SU-DHL-6 (cell line): ENCODE data around the gene ANKH.

Experiments
- H2AFZ ChIP-seq: fragments of 200-600 bp; sonication (generic); 2 replicates; pipeline ENCODE4 v1.6.1; 2014; ENCODE audit warnings: low read depth, mild to moderate bottlenecking, moderate library complexity, mixed read lengths, antibody characterized with exemption, low read length; ENCODE audit not compliant: severe bottlenecking
- H3F3A ChIP-seq: fragments of 200-600 bp; shearing (Covaris generic); 2 replicates; pipeline ENCODE4 v1.6.0; 2016; ENCODE audit warnings: antibody characterized with exemption, mild to moderate bottlenecking; ENCODE audit not compliant: insufficient read depth
- H3K27ac ChIP-seq: fragments of 200-600 bp; sonication (generic); 2 replicates; pipeline ENCODE4 v1.5.1; 2016; ENCODE audit warnings: low read depth, mild to moderate bottlenecking, low read length, moderate library complexity, mixed read lengths
- H3K27me3 ChIP-seq: fragments of 200-600 bp; sonication (generic), shearing (Covaris generic); 2 replicates; pipeline ENCODE4 v1.6.0; 2014; ENCODE audit warnings: mild to moderate bottlenecking, low read length
- H3K36me3 ChIP-seq: fragments of 200-600 bp; sonication (generic); 2 replicates; pipeline ENCODE4 v1.6.1; 2014; ENCODE audit warnings: mild to moderate bottlenecking, low read length, mixed read lengths
- H3K4me2 ChIP-seq: fragments of 300-600, 200-600 bp; shearing (Covaris generic), sonication (generic); 2 replicates; pipeline ENCODE4 v1.6.0; 2014; ENCODE audit warnings: low read length, low read depth, mild to moderate bottlenecking; ENCODE audit not compliant: poor library complexity, severe bottlenecking
- H3K4me3 ChIP-seq: fragments of 200-600 bp; sonication (generic); 2 replicates; pipeline ENCODE4 v1.5.1; 2014; ENCODE audit warnings: antibody characterized with exemption, low read length, mild to moderate bottlenecking, mixed read lengths; ENCODE audit not compliant: insufficient read depth, poor library complexity, severe bottlenecking
- H3K79me2 ChIP-seq: fragments of 200-600 bp; sonication (generic); 2 replicates; pipeline ENCODE4 v1.6.1; 2014; ENCODE audit warnings: mild to moderate bottlenecking, low read length, moderate library complexity; ENCODE audit not compliant: insufficient read depth
- H3K9ac ChIP-seq: fragments of 200-600 bp; sonication (generic); 2 replicates; pipeline ENCODE4 v1.7.0; 2014; ENCODE audit warnings: mild to moderate bottlenecking, low read length
- H3K9me2 ChIP-seq: fragments of 200-600 bp; sonication (generic); replicated peaks from 2 replicates; pipeline ENCODE4 v1.6.1; 2014; ENCODE audit warnings: low read length; ENCODE audit not compliant: insufficient read depth
- H3K9me3 ChIP-seq: fragments of 200-600 bp; sonication (generic); 2 replicates; pipeline ENCODE4 v1.6.1; 2014; ENCODE audit warnings: low read length, mixed read lengths; ENCODE audit not compliant: insufficient read depth
- H4K20me1 ChIP-seq: fragments of 200-600 bp; sonication (generic); 2 replicates; pipeline ENCODE4 v1.6.1; 2014; ENCODE audit warnings: low read depth, mild to moderate bottlenecking, antibody characterized with exemption, low read length, moderate library complexity, mixed read lengths
- EZH2phosphoT487 ChIP-seq: fragments of 200-600 bp; sonication (generic), shearing (Covaris generic); conservative IDR thresholded peaks from 2 replicates; pipeline ENCODE4 v1.6.1; 2018; ENCODE audit warnings: mild to moderate bottlenecking, antibody characterized with exemption, low read length, moderate library complexity, mixed read lengths
- TF ChIP-seq, protein P1 (sequence below): fragments of 200-600 bp; sonication (generic); IDR thresholded peaks from one replicate; pipeline ENCODE4 v1.5.1; 2017; ENCODE audit warnings: antibody characterized with exemption, mild to moderate bottlenecking, low read length, moderate library complexity; ENCODE audit not compliant: insufficient read depth, poor library complexity, severe bottlenecking

Gene ANKH

DNA sequence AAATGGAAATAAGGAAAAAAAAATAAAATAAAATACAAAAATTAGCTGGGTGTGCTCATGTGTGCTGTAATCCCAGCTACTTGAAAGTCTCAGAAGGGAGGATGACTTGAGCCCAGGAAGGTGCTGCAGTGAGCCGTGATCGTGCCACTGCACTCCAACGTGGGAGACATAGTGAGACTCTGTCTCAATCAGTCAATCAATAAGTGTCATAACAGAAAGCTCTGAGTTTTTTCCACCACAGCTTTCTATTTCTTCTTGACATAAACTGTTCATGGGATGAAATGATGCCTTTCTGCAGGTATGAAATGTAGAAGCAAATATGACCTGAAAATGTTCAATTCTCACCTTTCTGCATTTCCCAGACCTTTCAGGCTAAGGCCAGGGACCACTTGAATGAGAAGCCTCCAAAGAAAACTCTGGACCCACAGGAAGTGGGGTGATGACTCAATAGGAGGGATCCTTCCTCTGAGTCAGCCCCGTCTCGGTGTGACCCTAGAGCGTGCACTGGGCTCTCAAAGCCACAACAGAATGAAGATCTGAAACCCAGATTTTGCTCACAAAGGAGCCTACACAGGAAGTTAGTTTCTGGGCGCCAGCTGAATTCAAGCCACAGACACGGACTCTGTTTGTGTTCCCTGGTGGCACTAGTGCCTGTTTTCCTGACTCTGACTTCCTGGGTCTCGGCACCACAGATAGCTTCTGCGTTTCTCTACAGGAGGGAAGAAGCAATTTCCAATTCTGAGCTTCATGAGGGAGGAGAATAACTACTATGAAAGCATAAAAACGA, 62.0 kb downstream of the ANKH start:
- H3K4me3 ChIP-seq = no peak overlapping the region
- peak overlapping the region; percentile 55 for H3K27ac ChIP-seq
- no peak overlapping the region for H2AFZ ChIP-seq
- H3K9ac ChIP-seq = peak overlapping the region; percentile 18; the same call in 1 of the 2 replicates
- H3K9me3 ChIP-seq = no peaks in the 10 kb centered on the region
- no peaks in the 10 kb centered on the region for H4K20me1 ChIP-seq
- H3K9me2 ChIP-seq = no peaks in the 10 kb centered on the region
- peak overlapping the region; percentile 43 for H3K4me2 ChIP-seq
- no peak for TF ChIP-seq EZH2phosphoT487
- TF ChIP-seq, protein P1, sequence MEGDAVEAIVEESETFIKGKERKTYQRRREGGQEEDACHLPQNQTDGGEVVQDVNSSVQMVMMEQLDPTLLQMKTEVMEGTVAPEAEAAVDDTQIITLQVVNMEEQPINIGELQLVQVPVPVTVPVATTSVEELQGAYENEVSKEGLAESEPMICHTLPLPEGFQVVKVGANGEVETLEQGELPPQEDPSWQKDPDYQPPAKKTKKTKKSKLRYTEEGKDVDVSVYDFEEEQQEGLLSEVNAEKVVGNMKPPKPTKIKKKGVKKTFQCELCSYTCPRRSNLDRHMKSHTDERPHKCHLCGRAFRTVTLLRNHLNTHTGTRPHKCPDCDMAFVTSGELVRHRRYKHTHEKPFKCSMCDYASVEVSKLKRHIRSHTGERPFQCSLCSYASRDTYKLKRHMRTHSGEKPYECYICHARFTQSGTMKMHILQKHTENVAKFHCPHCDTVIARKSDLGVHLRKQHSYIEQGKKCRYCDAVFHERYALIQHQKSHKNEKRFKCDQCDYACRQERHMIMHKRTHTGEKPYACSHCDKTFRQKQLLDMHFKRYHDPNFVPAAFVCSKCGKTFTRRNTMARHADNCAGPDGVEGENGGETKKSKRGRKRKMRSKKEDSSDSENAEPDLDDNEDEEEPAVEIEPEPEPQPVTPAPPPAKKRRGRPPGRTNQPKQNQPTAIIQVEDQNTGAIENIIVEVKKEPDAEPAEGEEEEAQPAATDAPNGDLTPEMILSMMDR = no peak
- H3K79me2 ChIP-seq = peaks cover 53% of the 10 kb centered on the region
- H3F3A ChIP-seq = 0 out of 2 replicates have a peak, but pooled peaks cover 2% of the 10 kb centered on the region
- no peaks in the 10 kb centered on the region for H3K27me3 ChIP-seq
- H3K36me3 ChIP-seq = 0 out of 2 replicates have a peak, but pooled peaks cover 1% of the 10 kb centered on the region

DNA sequence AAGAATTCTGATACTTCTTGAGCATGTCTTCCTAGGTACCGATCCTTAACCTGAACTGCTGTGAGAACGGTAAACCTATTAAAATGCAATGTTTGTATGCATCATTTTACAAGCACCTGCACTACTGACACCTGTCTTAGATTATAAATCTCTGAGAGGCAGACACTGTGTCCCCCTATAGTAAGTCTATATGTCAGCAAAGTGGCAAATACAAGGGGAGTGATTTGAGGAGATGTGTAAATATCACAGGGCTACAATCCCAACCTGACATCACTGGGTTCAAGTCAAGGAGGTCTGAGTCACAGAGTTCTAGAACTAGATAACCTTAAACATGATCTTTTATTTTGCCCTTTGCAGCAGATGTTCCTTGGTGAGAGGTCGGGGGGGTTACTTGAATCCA, 64.1 kb downstream of the ANKH start:
- Histone ChIP-seq H3K27me3 (no peaks in the 10 kb centered on the region), H4K20me1 (no peaks in the 10 kb centered on the region), H3K36me3 (0 out of 2 replicates have a peak, but pooled peaks cover 3% of the 10 kb centered on the region), H3K27ac (no peak overlapping the region), H3K4me3 (no peak overlapping the region), H3F3A (0 out of 2 replicates have a peak, but pooled peaks cover 2% of the 10 kb centered on the region), H3K9me2 (no peaks in the 10 kb centered on the region), H3K9ac (no peak overlapping the region), H3K79me2 (peaks cover 40% of the 10 kb centered on the region), H3K9me3 (no peaks in the 10 kb centered on the region), H2AFZ (no peak overlapping the region), H3K4me2 (no peak overlapping the region)
- TF ChIP-seq EZH2phosphoT487 = no peak
- TF ChIP-seq, protein P1 = no peak

DNA sequence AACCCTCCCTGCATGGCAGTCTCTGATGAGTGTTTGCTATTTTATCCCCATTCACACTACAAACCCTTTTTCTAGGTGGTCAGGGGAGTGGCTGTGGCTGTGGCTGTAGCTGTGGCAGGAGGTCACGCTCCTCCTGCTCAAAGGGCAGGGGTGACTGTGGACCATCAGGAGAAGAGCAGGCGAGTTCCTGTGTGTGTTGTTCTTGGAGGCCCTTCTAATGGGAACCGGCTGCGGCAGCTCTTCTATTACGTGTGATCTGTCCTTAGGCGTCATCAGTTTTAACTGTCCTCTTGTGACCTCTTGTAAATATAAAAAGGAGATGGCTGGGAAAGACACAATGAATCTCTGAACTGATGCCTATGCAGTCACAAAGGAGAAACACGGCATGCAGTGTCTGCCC, 65.1 kb downstream of the ANKH start:
- no peak overlapping the region for H3K4me3 ChIP-seq
- H3K4me2 ChIP-seq = no peak overlapping the region
- H3K27ac ChIP-seq = no peak overlapping the region
- no peaks in the 10 kb centered on the region for H3F3A ChIP-seq
- no peak overlapping the region for H3K9ac ChIP-seq
- H3K36me3 ChIP-seq = 0 out of 2 replicates have a peak, but pooled peaks cover 3% of the 10 kb centered on the region
- H3K27me3 ChIP-seq = no peaks in the 10 kb centered on the region
- H3K9me2 ChIP-seq = no peaks in the 10 kb centered on the region
- peaks cover 33% of the 10 kb centered on the region for H3K79me2 ChIP-seq
- no peaks in the 10 kb centered on the region for H4K20me1 ChIP-seq
- H2AFZ ChIP-seq = no peak overlapping the region
- TF ChIP-seq, protein P1 = no peak
- no peak for TF ChIP-seq EZH2phosphoT487
- no peaks in the 10 kb centered on the region for H3K9me3 ChIP-seq
